HEK293 (cell line): ENCODE results near the gene ALPK3.
A peak's percentile ranks its signal among the peaks of the same experiment; 100 is the strongest.

Experiments used
- CTCF ChIA-PET: fragments of 350-600 bp; formaldehyde crosslinking; extraction: SDS; loops from one replicate; lab custom pipeline; 2021; ENCODE audit warnings: antibody characterized with exemption; lab: Yijun Ruan, JAX
- POLR2A ChIA-PET: fragments of 300-600 bp; formaldehyde crosslinking; extraction: SDS; loops from one replicate; lab custom pipeline; 2020; ENCODE audit warnings: antibody characterized with exemption, inconsistent platforms; lab: Yijun Ruan, JAX
- H3K27ac ChIP-seq: fragments of 200-500 bp; sonication (Bioruptor generic); 2 replicates; pipeline ENCODE4 v1.5.1; 2014; ENCODE audit warnings: low read depth, low read length, control low read depth, inconsistent platforms; ENCODE audit errors: extremely low read depth
- H3K36me3 ChIP-seq, 2 experiments: fragments of 200-500 bp in 1 of 2; sonication (Bioruptor generic) in 1 of 2; 1 replicate in 1 of 2; 2 replicates in 1 of 2; pipeline ENCODE4 v1.5.1; 2014 to 2017; ENCODE audit warnings: inconsistent platforms in 2 of 2, low read length in 2 of 2; ENCODE audit not compliant: control insufficient read depth in 2 of 2, insufficient read depth in 1 of 2
- H3K4me1 ChIP-seq: fragments of 200-500 bp; sonication (Bioruptor generic); 2 replicates; pipeline ENCODE4 v1.5.1; 2014; ENCODE audit warnings: mild to moderate bottlenecking, low read length, inconsistent platforms; ENCODE audit not compliant: control insufficient read depth, insufficient read depth
- H3K4me3 ChIP-seq: 2 replicates; pipeline ENCODE4 v1.5.1; 2011; ENCODE audit warnings: low read depth, mild to moderate bottlenecking, control low read depth, low read length, moderate library complexity
- H3K9me3 ChIP-seq: fragments of 200-500 bp; sonication (Bioruptor generic); 2 replicates; pipeline ENCODE4 v1.5.1; 2014; ENCODE audit warnings: low read depth, low read length, inconsistent platforms; ENCODE audit not compliant: control insufficient read depth, insufficient read depth
- HOXA7 ChIP-seq: sonication (generic); formaldehyde crosslinking; IDR thresholded peaks from 2 replicates; pipeline ENCODE4 v1.8.1; 2022; ENCODE audit warnings: missing genetic modification reagents, borderline replicate concordance
- KLF1 ChIP-seq: fragments of 450-650 bp; formaldehyde crosslinking; IDR thresholded peaks from 2 replicates; pipeline ENCODE4 v1.5.1; 2016; ENCODE audit warnings: missing biosample characterization, missing genetic modification characterization
- KLF9 ChIP-seq: fragments of 450-650 bp; formaldehyde crosslinking; IDR thresholded peaks from 2 replicates; pipeline ENCODE4 v1.5.1; 2016; ENCODE audit warnings: missing biosample characterization, missing genetic modification characterization, low read depth
- ZIC2 ChIP-seq: fragments of 450-650 bp; formaldehyde crosslinking; IDR thresholded peaks from 2 replicates; pipeline ENCODE4 v1.5.1; 2016; ENCODE audit warnings: missing biosample characterization, missing genetic modification characterization
- ZNF121 ChIP-seq: fragments of 450-650 bp; formaldehyde crosslinking; IDR thresholded peaks from 2 replicates; pipeline ENCODE4 v1.5.1; 2016; ENCODE audit warnings: missing biosample characterization, missing genetic modification characterization
- ZNF146 ChIP-seq: fragments of 450-650 bp; formaldehyde crosslinking; IDR thresholded peaks from 2 replicates; pipeline ENCODE4 v1.5.1; 2016; ENCODE audit warnings: missing biosample characterization, missing genetic modification characterization
- ZNF175 ChIP-seq: fragments of 450-650 bp; formaldehyde crosslinking; IDR thresholded peaks from 2 replicates; pipeline ENCODE4 v1.5.1; 2016; ENCODE audit warnings: missing biosample characterization, missing genetic modification characterization
- ZNF280D ChIP-seq: fragments of 450-650 bp; formaldehyde crosslinking; IDR thresholded peaks from 2 replicates; pipeline ENCODE4 v1.5.1; 2016; ENCODE audit warnings: missing biosample characterization, missing genetic modification characterization
- ZNF423 ChIP-seq: fragments of 450-650 bp; formaldehyde crosslinking; IDR thresholded peaks from 2 replicates; pipeline ENCODE4 v1.5.1; 2016; ENCODE audit warnings: missing biosample characterization, missing genetic modification characterization
- ZNF514 ChIP-seq: fragments of 450-650 bp; formaldehyde crosslinking; IDR thresholded peaks from 2 replicates; pipeline ENCODE4 v1.5.1; 2016; ENCODE audit warnings: missing biosample characterization, missing genetic modification characterization
- ZNF555 ChIP-seq: fragments of 450-650 bp; formaldehyde crosslinking; conservative IDR thresholded peaks from 2 replicates; pipeline ENCODE4 v1.5.1; 2017; ENCODE audit warnings: missing biosample characterization, mild to moderate bottlenecking, missing genetic modification characterization, inconsistent platforms
- ZNF600 ChIP-seq: fragments of 450-650 bp; formaldehyde crosslinking; IDR thresholded peaks from 2 replicates; pipeline ENCODE4 v1.5.1; 2016; ENCODE audit warnings: missing biosample characterization, missing genetic modification characterization
- ZNF654 ChIP-seq: fragments of 450-650 bp; formaldehyde crosslinking; IDR thresholded peaks from 2 replicates; pipeline ENCODE4 v1.5.1; 2016; ENCODE audit warnings: low read depth, missing biosample characterization, missing genetic modification characterization
- ZNF664 ChIP-seq: fragments of 450-650 bp; formaldehyde crosslinking; IDR thresholded peaks from 2 replicates; pipeline ENCODE4 v1.5.1; 2016; ENCODE audit warnings: missing biosample characterization, missing genetic modification characterization
- ZNF704 ChIP-seq: fragments of 450-650 bp; formaldehyde crosslinking; IDR thresholded peaks from 2 replicates; pipeline ENCODE4 v1.5.1; 2016; ENCODE audit warnings: missing biosample characterization, missing genetic modification characterization
- ZNF837 ChIP-seq: fragments of 450-650 bp; formaldehyde crosslinking; IDR thresholded peaks from 2 replicates; pipeline ENCODE4 v1.5.1; 2016; ENCODE audit warnings: missing biosample characterization, missing genetic modification characterization
- ZSCAN16 ChIP-seq: fragments of 450-650 bp; formaldehyde crosslinking; IDR thresholded peaks from 2 replicates; pipeline ENCODE4 v1.5.1; 2016; ENCODE audit warnings: missing biosample characterization, missing genetic modification characterization
- TF ChIP-seq, protein P1 (sequence below): fragments of 450-650 bp; formaldehyde crosslinking; IDR thresholded peaks from 2 replicates; pipeline ENCODE4 v1.5.1; 2016; ENCODE audit warnings: missing biosample characterization, missing genetic modification characterization

Gene ALPK3

DNA sequence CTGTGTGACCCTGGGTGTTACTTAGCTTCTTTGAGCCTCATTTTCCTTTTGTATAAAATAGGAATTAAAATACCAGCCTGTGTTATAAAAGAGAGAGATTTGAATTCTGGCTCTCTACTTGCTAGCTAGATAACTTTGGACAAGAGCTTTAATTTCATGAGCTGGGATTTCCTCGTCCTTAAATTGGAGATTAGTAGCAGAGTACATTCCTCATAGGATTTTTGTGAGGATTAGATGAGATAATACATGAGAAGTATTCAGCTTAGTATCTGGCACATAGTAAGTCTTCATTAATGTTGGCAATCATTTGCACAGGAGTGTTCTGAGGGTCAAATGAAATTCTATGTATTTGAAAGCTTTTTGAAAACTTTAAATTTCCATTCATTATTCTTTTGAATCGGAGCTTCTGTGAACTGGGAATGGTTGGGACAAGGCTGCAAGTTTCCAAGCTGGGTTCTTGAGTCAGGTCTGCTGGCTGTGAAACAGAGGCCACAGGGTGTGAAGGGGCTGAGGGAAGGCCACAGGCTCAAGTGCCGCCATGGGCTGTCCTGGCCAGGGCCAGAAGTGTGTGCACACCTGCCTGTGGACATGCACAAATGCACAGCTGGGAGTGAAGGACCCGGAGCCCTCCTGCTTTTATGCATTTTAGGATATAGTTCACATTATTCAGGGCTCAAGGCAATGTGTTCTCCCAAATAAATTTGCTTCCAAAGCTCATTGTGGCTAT is 17.2 kb downstream of the ALPK3 start:
- Histone ChIP-seq H3K27ac (no peak overlapping the region), H3K4me3 (no peak overlapping the region), H3K9me3 (no peaks in the 10 kb centered on the region), H3K4me1 (no peaks in the 10 kb centered on the region), H3K36me3 (no peaks in the 10 kb centered on the region)
- POLR2A ChIA-PET: interaction anchor here (0.6 kb wide), 2 partner anchors 99 to 121 kb away, joined by 4 read pairs; no protein-coding TSS in a partner anchor
- CTCF ChIA-PET: interaction anchor here (0.7 to 3.0 kb wide), 4 partner anchors 11 to 303 kb away, joined by 3 to 15 read pairs (median 4); no protein-coding TSS in a partner anchor
- peak; percentile 58 for TF ChIP-seq ZNF664
- TF ChIP-seq ZNF600 (tag by site-specific recombination): no peak

- Histone ChIP-seq H3K4me1 (no peaks in the 10 kb centered on the region), H3K27ac (no peak overlapping the region), H3K9me3 (no peaks in the 10 kb centered on the region), H3K36me3 (no peaks in the 10 kb centered on the region), H3K4me3 (no peak overlapping the region)
- ChIA-PET CTCF (interaction anchor here (3.0 kb wide), 1 partner anchor 10 kb away, joined by 15 read pairs; no protein-coding TSS in a partner anchor), POLR2A (no interaction called here)
- TF ChIP-seq ZNF600 (tag by site-specific recombination): 0 out of 2 replicates have a peak, but pooled peaks have one; percentile 34
- TF ChIP-seq ZIC2 (tag by site-specific recombination): 0 out of 2 replicates have a peak, but pooled peaks have one; percentile 18
- TF ChIP-seq, protein P1, sequence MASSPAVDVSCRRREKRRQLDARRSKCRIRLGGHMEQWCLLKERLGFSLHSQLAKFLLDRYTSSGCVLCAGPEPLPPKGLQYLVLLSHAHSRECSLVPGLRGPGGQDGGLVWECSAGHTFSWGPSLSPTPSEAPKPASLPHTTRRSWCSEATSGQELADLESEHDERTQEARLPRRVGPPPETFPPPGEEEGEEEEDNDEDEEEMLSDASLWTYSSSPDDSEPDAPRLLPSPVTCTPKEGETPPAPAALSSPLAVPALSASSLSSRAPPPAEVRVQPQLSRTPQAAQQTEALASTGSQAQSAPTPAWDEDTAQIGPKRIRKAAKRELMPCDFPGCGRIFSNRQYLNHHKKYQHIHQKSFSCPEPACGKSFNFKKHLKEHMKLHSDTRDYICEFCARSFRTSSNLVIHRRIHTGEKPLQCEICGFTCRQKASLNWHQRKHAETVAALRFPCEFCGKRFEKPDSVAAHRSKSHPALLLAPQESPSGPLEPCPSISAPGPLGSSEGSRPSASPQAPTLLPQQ: 0 out of 2 replicates have a peak, but pooled peaks have one; percentile 21
- peak; percentile 50; the same call in 1 of the 2 replicates for TF ChIP-seq ZSCAN16 (tag by site-specific recombination)
- TF ChIP-seq KLF9 (tag by site-specific recombination): no peak
- no peak for TF ChIP-seq ZNF280D (tag by site-specific recombination)
These were observed 17.8 kb downstream of the ALPK3 start for GRCh38 chr15:84834969-84835368.

DNA sequence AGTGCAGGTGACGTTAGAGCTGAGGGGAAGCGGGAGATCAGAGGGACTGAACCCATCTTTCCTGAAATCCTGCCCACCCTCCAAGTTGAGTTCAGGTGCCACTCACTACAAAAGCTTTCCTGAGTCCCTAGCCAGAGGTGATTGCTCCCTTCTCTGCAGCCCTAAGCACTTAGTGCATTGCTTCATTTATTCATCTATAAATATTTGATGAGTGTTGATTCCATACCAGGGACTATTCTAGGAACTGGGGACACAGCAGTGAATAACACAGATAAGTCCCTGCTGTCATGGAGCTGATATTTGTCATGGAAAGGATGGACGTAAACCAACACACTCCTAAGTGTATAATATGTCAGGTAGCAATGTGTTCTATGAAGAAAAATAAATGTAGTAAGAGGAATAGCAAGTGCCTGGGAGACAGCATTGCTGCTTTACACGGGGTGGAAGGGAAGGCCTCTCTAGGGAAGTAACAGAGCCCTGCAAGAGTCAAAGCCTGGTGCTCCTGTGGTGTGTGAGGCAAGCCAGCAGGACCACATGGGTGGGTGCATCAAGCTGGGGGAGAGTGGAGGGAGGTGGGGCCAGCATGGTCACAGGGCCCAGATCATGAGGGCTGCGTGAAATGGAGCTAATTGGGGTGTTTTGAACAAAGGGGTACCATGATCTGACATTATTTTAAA is 18.6 kb downstream of the ALPK3 start:
- TF ChIP-seq ZNF423 (tag by site-specific recombination) (no peak), ZIC2 (tag by site-specific recombination) (peak; percentile 27; the same call in 1 of the 2 replicates)
- Histone ChIP-seq H3K27ac (no peak overlapping the region), H3K4me3 (no peak overlapping the region), H3K9me3 (no peaks in the 10 kb centered on the region), H3K4me1 (no peaks in the 10 kb centered on the region), H3K36me3 (no peaks in the 10 kb centered on the region)
- POLR2A ChIA-PET: no interaction called here
- CTCF ChIA-PET: interaction anchor here (0.6 to 4.1 kb wide), 4 partner anchors 8 to 93 kb away, joined by 4 to 16 read pairs (median 10); no protein-coding TSS in a partner anchor

DNA sequence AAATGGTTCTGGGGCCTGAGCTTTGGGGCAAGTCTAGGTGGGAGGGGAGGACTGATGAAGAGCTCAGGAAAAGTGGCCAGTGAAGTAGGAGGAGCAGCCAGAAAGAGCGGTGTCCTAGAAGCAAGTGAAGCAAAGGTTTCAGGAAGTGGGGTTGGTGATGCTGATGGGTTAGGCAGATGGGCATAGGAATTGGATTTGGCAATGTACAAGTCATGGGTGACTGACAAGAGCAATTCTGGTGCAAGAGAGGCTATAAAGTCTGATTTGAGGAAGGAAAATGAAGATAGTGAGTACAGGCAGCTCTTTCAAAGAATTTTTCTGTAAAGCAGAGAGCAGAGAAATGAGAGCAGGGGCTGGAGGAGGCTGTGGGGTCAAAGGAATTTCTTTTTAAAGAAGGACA is 19.7 kb downstream of the ALPK3 start:
- Histone ChIP-seq H3K4me3 (no peak overlapping the region), H3K27ac (no peak overlapping the region), H3K4me1 (no peaks in the 10 kb centered on the region), H3K9me3 (no peaks in the 10 kb centered on the region), H3K36me3 (no peaks in the 10 kb centered on the region)
- TF ChIP-seq ZNF121 (tag by site-specific recombination): no peak
- no peak for TF ChIP-seq ZNF704 (tag by site-specific recombination)
- TF ChIP-seq ZNF146 (tag by site-specific recombination): no peak
- no peak for TF ChIP-seq KLF1 (tag by site-specific recombination)
- TF ChIP-seq ZNF837 (tag by site-specific recombination): no peak
- TF ChIP-seq ZNF175: no peak
- no peak for TF ChIP-seq HOXA7 (CRISPR knock-in tag)
- no peak for TF ChIP-seq ZNF514 (tag by site-specific recombination)
- no peak for TF ChIP-seq ZNF654
- no peak for TF ChIP-seq ZNF555 (tag by site-specific recombination)
- ChIA-PET CTCF (interaction anchor here (0.6 to 4.1 kb wide), 4 partner anchors 8 to 92 kb away, joined by 3 to 16 read pairs (median 4); no protein-coding TSS in a partner anchor), POLR2A (no interaction called here)
